ENCODE data around the gene LCN12. TPM values are rescaled to one million over a fixed set of nuclear protein-coding genes. Genes with fewer than 3 reads are reported as not detected.

Gene LCN12
- total and polyA plus RNA-seq, 2 donors from 2014 or later, result 35.5 to 42.9 TPM

- Histone ChIP-seq H3K9me3 (ENCODE audit: control insufficient read depth in 2 of 3, insufficient read depth in 1 of 3, low read length in 3 of 3) (no peaks in the 10 kb centered on the region), H3K27me3 (ENCODE audit: control insufficient read depth, insufficient read depth, low read length) (peaks cover 5% of the 10 kb centered on the region), H3K27ac (ENCODE audit: low read depth in 2 of 2, low read length in 2 of 2) (no peak overlapping the region), H3K9ac (ENCODE audit: low read length in 3 of 3) (no peak overlapping the region), H3K4me3 (ENCODE audit: low read length in 3 of 3) (no peak overlapping the region), H3K4me1 (ENCODE audit: control insufficient read depth in 2 of 3, insufficient read depth in 2 of 3, low read depth in 1 of 3, low read length in 3 of 3) (peaks cover 0 to 13% (median 0%) of the 10 kb centered on the region in 3 donors), H3K36me3 (ENCODE audit: control insufficient read depth in 2 of 3, insufficient read depth in 3 of 3, low read length in 3 of 3) (peaks cover 0 to 3% (median 0%) of the 10 kb centered on the region in 3 donors)
- no peak for FAIRE-seq
- intact Hi-C loops (cut with DNase I), result no loop called here
- TF ChIP-seq CTCF (IDR thresholded peaks at IDR 0.05; ENCODE audit: borderline replicate concordance, extremely low read depth, insufficient read depth), result no peak
- DNase-seq, result no peak
Measured at GRCh38 chr9:136979769-136980587, 27.9 kb downstream of the LCN12 start.

- Histone ChIP-seq H3K9ac (ENCODE audit: low read length in 3 of 3) (no peak overlapping the region), H3K4me1 (ENCODE audit: control insufficient read depth in 2 of 3, insufficient read depth in 2 of 3, low read depth in 1 of 3, low read length in 3 of 3) (peaks cover 0 to 6% (median 0%) of the 10 kb centered on the region in 3 donors), H3K9me3 (ENCODE audit: control insufficient read depth in 2 of 3, insufficient read depth in 1 of 3, low read length in 3 of 3) (no peaks in the 10 kb centered on the region), H3K27me3 (ENCODE audit: control insufficient read depth, insufficient read depth, low read length) (peaks cover 5% of the 10 kb centered on the region), H3K36me3 (ENCODE audit: control insufficient read depth in 2 of 3, insufficient read depth in 3 of 3, low read length in 3 of 3) (peaks cover 0 to 3% (median 0%) of the 10 kb centered on the region in 3 donors), H3K4me3 (ENCODE audit: low read length in 3 of 3) (no peak overlapping the region), H3K27ac (ENCODE audit: low read depth in 2 of 2, low read length in 2 of 2) (peak overlapping the region in 1 of 2 donors; percentile 78)
- no peak for TF ChIP-seq CTCF (IDR thresholded peaks at IDR 0.05; ENCODE audit: borderline replicate concordance, extremely low read depth, insufficient read depth)
- no peak for DNase-seq
- intact Hi-C loops (cut with DNase I), result no loop called here
- no peak for FAIRE-seq
Measured at GRCh38 chr9:136980669-136981478, 28.8 kb downstream of the LCN12 start.

- FAIRE-seq, result no peak
- H3K27me3 ChIP-seq (ENCODE audit: control insufficient read depth, insufficient read depth, low read length), result peaks cover 7% of the 10 kb centered on the region
Measured at GRCh38 chr9:136981588-136982231, 29.6 kb downstream of the LCN12 start.

More at GRCh38 chr9:136981588-136982231, 29.6 kb downstream of the LCN12 start:
- Histone ChIP-seq H3K4me1 (ENCODE audit: control insufficient read depth in 2 of 3, insufficient read depth in 2 of 3, low read depth in 1 of 3, low read length in 3 of 3) (peaks cover 0 to 6% (median 0%) of the 10 kb centered on the region in 3 donors), H3K4me3 (ENCODE audit: low read length in 3 of 3) (no peak overlapping the region), H3K9ac (ENCODE audit: low read length in 3 of 3) (no peak overlapping the region), H3K27ac (ENCODE audit: low read depth in 2 of 2, low read length in 2 of 2) (peak overlapping the region; percentile 51 to 80), H3K9me3 (ENCODE audit: control insufficient read depth in 2 of 3, insufficient read depth in 1 of 3, low read length in 3 of 3) (no peaks in the 10 kb centered on the region), H3K36me3 (ENCODE audit: control insufficient read depth in 2 of 3, insufficient read depth in 3 of 3, low read length in 3 of 3) (peaks cover 0 to 3% (median 0%) of the 10 kb centered on the region in 3 donors)
- no peak for TF ChIP-seq CTCF (IDR thresholded peaks at IDR 0.05; ENCODE audit: borderline replicate concordance, extremely low read depth, insufficient read depth)
- intact Hi-C loops (cut with DNase I), result no loop called here
- DNase-seq, result peak in 2 of 5 donors; percentile 57 to 87

Measured in kidney (tissue), 14 donors.